Stimulated activated CD4-positive, alpha-beta T cell treated with anti-CD3 and anti-CD28 coated beads, Interleukin-1b, Interleukin-23, amount 100 ng/mL, for 48 hours (primary cell): ENCODE measurements around the gene CFAP410.

Experiments
- DNase-seq: peaks from one replicate; pipeline ENCODE4 v3.0.0-alpha.2; 2020

Gene CFAP410

GRCh38 chr21:44329971-44330681 lies 9.1 kb downstream of the CFAP410 start:
- no peak for DNase-seq

- no peak for DNase-seq
These were observed 9.9 kb downstream of the CFAP410 start for GRCh38 chr21:44329086-44329889.

GRCh38 chr21:44328242-44328895 lies 10.8 kb downstream of the CFAP410 start:
- no peak for DNase-seq

GRCh38 chr21:44327603-44327974 lies 11.6 kb downstream of the CFAP410 start:
- no peak for DNase-seq

GRCh38 chr21:44326716-44327602 lies 12.2 kb downstream of the CFAP410 start:
- DNase-seq, result no peak

- no peak for DNase-seq
These were observed 12.9 kb downstream of the CFAP410 start for GRCh38 chr21:44326272-44326647.

- no peak for DNase-seq
These were observed 13.6 kb downstream of the CFAP410 start for GRCh38 chr21:44325386-44326271.

GRCh38 chr21:44324854-44325107 lies 14.4 kb downstream of the CFAP410 start:
- no peak for DNase-seq

- DNase-seq, result no peak
These were observed 14.9 kb downstream of the CFAP410 start for GRCh38 chr21:44324106-44324853.

GRCh38 chr21:44323591-44323990 lies 15.6 kb downstream of the CFAP410 start:
- DNase-seq, result no peak

GRCh38 chr21:44322621-44323325 lies 16.4 kb downstream of the CFAP410 start:
- DNase-seq, result no peak

GRCh38 chr21:44321846-44322450 lies 17.2 kb downstream of the CFAP410 start:
- DNase-seq, result no peak

GRCh38 chr21:44320847-44321246 lies 18.3 kb downstream of the CFAP410 start:
- no peak for DNase-seq

- no peak for DNase-seq
These were observed 19.7 kb downstream of the CFAP410 start for GRCh38 chr21:44319407-44320065.

GRCh38 chr21:44318489-44319285 lies 20.5 kb downstream of the CFAP410 start:
- DNase-seq, result no peak

- no peak for DNase-seq
These were observed 21.3 kb downstream of the CFAP410 start for GRCh38 chr21:44317871-44318270.

GRCh38 chr21:44317241-44317782 lies 21.9 kb downstream of the CFAP410 start:
- no peak for DNase-seq

GRCh38 chr21:44316277-44316900 lies 22.8 kb downstream of the CFAP410 start:
- DNase-seq, result no peak
